HG03457 (cell line): ENCODE measurements around the gene MAPK7.

Source experiments
- ATAC-seq: cut with Tn5 transposase; IDR thresholded peaks from one replicate; pipeline ENCODE4 v1.9.1; 2021; ENCODE audit warnings: moderate number of reproducible peaks; ENCODE audit not compliant: unreplicated experiment

MAPK7 gene

DNA sequence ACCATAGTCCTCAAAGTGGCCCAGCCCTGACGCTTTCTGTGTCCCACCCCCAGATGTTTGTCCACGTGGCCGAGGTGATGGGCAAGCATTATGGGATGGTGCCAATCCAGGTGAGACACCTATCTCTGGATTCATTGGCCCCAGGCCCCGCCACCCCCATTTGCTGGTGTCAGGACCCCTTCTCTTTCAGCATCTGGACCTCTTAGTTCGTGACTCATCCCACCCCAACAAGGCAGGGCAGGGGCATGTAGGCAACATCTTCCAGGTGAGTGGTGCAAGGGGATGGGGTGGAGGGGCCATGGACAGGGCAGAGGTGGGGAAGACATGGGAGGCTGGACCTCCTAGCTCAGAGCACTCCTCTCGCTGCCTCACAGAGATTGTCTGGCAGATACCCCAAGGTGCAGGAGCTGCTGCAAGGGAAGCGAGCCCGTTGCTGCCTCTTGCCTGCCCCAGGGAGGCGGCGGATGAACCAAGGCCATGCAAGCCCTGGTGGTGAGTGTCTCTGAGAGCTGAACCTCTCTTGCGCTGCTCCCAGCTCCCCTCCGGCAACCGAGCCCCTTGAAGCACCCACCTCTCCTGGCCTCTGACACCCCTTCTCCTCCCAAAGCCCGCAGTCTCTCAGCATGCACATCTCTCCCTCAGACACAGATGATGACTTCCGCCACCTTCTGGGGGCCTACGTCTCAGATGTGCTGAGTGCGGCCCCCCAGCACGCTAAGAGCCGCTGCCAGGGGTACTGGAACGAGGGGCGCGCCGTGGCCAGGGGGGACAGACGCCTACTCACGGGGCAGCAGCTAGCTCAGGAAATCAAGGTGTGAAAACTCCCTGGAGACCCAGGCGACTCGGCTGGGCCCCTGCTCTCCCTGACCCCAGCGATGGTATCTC lies 36.3 kb downstream of the MAPK7 start:
- ATAC-seq: no peak

DNA sequence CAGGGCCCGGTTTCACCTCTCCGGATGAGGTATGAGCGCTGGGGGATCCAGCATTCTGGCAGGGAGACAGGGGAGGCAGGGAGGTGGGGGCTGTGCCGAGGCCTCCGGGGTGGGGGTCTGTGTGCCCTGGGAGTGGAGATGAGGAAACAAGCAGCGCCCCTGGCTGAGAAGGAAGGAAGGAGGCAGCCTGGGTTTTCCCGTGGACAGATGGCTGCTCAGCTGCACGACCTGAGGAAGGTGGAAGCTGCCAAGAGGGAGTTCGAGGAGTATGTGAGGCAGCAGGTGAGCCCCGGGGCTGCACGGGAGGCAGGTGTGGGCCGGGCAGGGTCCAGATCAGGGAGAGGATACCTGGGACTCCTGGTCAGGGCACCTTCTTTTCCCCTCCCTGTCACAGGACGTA lies 37.0 kb downstream of the MAPK7 start:
- no peak for ATAC-seq

DNA sequence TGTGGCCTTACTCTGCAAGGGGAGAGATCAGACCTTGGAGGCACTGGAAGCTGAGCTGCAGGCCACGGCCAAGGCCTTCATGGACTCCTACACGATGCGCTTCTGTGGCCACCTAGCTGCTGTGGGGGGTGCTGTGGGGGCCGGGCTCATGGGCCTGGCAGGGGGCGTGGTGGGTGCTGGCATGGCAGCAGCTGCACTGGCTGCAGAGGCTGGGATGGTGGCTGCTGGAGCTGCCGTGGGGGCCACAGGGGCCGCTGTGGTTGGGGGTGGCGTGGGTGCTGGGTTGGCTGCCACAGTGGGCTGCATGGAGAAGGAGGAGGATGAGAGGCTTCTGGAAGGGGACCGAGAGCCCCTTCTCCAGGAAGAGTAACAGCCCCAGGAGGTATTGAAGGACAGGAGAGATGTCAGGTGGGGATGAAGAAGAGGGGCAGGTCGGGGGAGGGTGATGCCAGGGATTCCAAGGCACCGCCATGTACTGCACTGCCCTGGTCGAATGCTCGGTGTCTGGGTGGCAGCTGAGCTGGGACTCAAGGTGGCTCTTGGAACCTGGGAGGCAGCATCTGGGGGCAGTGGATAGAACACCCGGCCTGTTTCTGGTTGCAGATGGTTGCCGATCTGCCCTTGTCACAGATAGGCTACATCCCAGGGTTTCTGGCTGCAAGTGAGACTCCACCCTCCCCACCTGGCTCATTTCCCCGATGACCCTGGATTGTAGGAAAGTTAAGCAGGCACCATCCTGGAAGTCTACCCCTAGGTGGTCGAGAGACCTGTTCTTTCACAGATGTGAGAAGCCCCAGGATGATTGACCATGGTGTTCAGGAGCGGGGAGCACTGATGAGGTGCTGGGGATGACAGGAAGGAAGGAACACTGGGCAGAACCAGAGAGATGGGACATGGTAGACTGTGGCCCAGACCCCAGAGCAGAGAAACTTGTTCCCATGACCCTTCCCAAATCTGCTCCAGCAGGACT lies 37.8 kb downstream of the MAPK7 start:
- ATAC-seq: no peak

DNA sequence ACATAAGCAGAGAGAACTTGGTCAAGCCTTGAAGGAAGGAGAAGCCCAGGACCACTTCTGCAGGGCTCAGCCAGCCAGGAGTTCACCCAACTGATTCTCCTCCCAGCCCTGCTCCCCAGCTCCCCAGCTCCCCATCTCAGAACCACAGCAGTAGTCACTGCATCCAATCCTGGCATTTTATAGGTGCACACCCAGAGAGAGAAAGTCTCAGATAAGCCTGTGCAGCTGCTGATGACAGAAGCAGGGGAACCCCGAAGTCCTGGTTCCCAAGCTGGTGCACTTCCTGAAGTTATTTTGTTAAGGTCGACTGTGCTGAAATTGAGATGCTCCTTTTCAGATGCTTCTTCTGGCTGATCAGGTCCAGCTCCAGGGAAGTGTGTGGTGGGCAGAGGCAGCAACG lies 39.3 kb downstream of the MAPK7 start:
- no peak for ATAC-seq

DNA sequence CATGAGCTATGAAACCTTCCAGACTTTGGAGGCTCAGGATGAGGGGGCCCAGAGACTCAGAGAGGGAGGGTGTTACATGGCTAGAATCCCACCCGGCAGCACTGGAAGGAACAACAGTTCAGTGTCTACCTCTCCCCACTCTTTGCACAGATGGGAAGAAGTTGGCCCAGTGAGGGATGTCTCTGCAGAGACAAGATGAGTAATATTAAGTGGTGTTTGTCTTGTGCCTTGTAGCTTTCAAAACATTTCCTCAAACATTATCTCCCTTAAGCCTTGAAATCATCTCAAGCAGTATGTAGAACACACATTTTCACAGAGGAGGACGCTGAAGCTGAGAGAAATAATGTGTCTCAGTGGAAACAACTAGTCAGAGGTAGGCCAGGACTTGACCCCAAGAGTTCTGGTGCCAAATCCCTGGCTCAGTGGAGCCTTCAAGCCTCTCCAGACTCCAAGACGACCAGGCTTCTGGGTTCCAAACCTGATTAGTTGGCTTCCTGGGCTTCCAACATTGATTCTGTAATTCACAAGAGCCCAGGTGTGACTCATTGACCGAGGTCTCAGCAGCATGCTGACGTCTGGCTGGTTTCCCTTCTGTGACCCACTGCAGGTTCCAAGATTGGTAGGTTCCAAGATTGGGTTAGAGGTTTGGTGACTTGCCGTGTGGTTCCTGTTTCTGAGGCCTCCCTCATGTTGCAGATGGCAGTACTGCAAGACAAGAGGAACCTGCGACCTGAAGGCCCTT lies 40.1 kb downstream of the MAPK7 start:
- no peak for ATAC-seq

DNA sequence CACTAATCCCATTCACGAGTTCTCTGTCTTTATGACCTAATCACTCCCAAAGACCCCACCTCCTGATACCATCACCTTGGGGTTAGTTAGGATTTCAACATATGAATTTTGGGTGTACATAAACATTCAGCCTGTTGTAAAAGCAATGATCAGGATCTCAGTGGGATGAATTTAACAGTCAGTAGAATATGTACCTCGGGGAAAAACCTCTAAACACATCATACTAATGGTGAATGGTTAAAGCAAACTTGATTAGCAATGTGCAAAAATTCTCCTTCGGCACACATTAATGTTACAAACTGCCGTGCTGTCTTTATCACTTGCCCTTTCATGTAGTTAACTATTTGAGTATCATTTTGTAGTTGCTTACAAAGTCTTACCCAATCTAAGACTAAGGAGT lies 42.9 kb downstream of the MAPK7 start:
- ATAC-seq: no peak

DNA sequence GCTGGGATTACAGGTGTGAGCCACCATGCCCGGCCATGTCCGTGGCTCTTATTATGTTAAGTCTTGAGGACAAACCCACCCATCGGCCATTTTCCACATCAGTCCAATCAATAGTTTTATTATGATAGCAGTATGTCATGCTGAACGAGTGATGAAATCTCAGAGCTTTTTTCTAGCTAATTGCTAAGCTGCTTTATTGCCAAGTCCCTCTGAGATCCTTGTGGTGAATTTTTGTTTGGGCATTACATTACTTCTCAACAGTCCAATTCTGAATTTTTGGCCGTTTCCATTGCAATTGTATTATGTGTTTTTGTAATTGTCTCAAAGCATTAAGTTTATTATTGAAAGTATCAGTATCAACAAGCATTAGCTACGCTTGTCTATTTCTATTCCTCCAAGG lies 43.6 kb downstream of the MAPK7 start:
- ATAC-seq: no peak

DNA sequence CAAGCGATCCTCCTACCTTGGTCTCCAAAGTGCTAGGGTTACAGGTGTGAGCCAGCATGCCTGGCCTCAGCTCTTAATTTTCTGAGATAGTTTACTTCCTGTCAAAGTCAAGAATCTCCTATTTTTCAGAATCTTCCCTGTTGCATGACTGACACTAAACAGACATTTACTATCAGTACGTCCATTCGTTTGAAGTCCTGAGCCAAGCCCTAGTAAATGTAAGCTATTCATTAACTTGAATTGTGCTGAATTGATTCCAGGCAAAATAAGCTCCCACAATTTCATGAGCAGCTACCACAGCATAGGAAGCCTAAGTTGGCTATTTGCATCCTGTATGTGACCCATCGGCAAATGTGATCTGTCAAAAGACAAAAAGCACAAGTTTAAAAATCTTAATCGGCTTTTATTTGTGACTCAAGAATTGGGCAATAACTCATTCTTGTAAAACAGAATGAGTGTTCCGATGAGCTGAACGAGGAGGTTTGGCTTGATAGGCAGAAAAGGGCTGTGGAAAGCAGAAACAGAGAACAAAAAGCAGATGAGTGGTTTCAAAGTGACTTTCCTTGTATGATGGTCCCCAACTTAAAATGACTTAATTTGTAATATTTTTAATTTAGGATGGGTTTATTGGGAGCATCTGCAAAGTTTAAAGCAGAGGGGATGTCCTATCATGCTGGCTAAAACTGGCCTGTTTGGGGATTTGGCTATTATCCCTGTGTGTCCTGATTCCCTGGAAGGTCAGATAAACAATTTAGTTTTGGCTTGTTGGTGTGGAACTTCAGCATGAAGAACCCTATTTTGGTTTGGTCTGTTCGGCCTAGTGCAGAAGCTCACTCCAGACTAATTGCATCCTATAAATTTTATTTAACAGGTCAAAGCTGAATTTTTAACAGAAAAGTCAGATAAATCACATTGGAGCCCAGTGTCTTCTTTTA lies 46.9 kb downstream of the MAPK7 start:
- ATAC-seq: no peak

DNA sequence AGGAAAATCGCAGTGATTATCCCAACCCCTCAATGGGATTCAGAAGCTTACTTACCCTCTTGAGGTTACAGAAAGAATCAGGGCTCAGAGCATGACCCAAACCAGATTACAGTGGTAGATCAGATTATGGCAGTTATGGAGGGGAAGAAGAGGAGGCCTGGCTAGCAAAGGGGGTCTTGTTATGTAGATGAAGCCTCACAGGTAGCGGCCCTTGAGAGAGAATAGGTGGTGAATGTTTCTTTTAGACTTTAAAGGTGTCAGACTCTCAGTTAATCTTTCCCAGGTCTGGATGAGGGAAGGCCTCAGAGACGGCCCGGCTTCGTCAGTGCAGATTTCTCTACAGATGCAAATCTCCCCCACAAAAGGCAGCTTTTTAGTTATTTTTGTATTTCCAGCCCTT lies 48.3 kb downstream of the MAPK7 start:
- ATAC-seq: no peak

DNA sequence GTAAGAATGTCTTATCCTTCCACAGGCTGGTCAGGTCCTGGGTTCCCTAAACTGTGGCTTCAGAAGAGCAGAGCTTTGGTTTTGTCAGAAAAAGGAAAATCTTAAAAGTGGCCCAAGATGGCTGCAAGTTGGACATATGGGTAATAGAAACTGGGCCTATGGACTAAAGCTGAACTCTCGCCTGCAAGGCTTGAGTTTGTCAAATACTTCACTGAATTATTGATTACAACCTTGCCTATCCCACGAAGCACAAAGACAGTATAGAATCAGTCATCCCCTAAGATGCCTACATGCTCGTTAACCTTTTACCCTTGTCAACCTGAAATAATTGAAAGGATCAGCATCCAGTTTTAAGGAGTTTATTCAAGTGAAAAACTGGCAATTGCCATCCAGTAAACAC lies 53.4 kb downstream of the MAPK7 start:
- ATAC-seq: no peak
